K562 (cell line): ENCODE measurements around the gene ALDH1A3. TPM values are rescaled to one million over a fixed set of nuclear protein-coding genes. Genes with fewer than 3 reads are reported as not detected.

Experiments
- ATAC-seq: fragments of 200-7000 bp; cut with Tn5 transposase; 3 replicates; pipeline ENCODE4 v1.9.1; 2020; ENCODE audit warnings: moderate library complexity
- BruUV-seq: library from RNA; stranded (reverse); fragments of 400-500 nt; replicated peaks from 2 replicates; lab custom pipeline; 2021; lab: Mats Ljungman, UMichigan
- CTCF ChIA-PET: fragments of 300-600 bp; formaldehyde crosslinking; extraction: SDS; loops from one replicate; lab custom pipeline; 2021; ENCODE audit warnings: low intra/inter-chr PET ratio; lab: Yijun Ruan, JAX
- POLR2A ChIA-PET: fragments of 300-600, 350-650 bp; sonication (Branson Sonifier 250); formaldehyde crosslinking; extraction: SDS; loops from one replicate; lab custom pipeline; 2021; ENCODE audit warnings: antibody characterized with exemption, inconsistent platforms; lab: Yijun Ruan, JAX
- DNase-seq, 4 experiments: peaks; one replicate each; pipeline versions ENCODE4 v3.0.0 to v3.0.0-alpha.2; 2011 to 2018; ENCODE audit warnings: low spot score in 3 of 4, mixed read lengths in 3 of 4; ENCODE audit errors: extremely low read depth in 1 of 4
- FAIRE-seq: peaks from 2 replicates; lab custom pipeline; 2011; peaks lifted over from hg19 to GRCh38; lab: Jason Lieb, UNC
- H2AFZ ChIP-seq: 2 replicates; pipeline ENCODE4 v1.6.0; 2011; ENCODE audit warnings: low read depth, low read length, control low read depth, inconsistent platforms
- H3K27ac ChIP-seq: fragments of 200-600 bp; 3 replicates; pipeline ENCODE4 v1.8.0; 2011; ENCODE audit warnings: low read depth, mild to moderate bottlenecking, control low read depth, inconsistent platforms, low read length, moderate library complexity, mixed read lengths; ENCODE audit errors: extremely low read depth
- H3K27me3 ChIP-seq, 2 experiments: fragments of 300-600 bp in 1 of 2; 2 replicates in 1 of 2; 3 replicates in 1 of 2; pipeline versions ENCODE4 v1.6.0 to v1.8.0; 2011; ENCODE audit warnings: inconsistent platforms in 2 of 2, low read length in 2 of 2, mild to moderate bottlenecking in 1 of 2, mixed read lengths in 1 of 2, moderate library complexity in 1 of 2; ENCODE audit not compliant: control insufficient read depth in 2 of 2, insufficient read depth in 2 of 2
- H3K36me3 ChIP-seq: fragments of 300-600 bp; 3 replicates; pipeline ENCODE4 v1.8.0; 2011; ENCODE audit warnings: mild to moderate bottlenecking, low read length, inconsistent platforms; ENCODE audit not compliant: control insufficient read depth, insufficient read depth
- H3K4me1 ChIP-seq, 2 experiments: fragments of 200-600 bp in 1 of 2; replicated peaks in 1 of 2; 2 replicates in 1 of 2; 3 replicates in 1 of 2; pipeline versions ENCODE4 v1.5.1 to v1.8.0; 2011; ENCODE audit warnings: inconsistent platforms in 2 of 2, low read length in 2 of 2, mild to moderate bottlenecking in 1 of 2, mixed read lengths in 1 of 2, moderate library complexity in 1 of 2; ENCODE audit not compliant: control insufficient read depth in 2 of 2, insufficient read depth in 2 of 2
- H3K4me2 ChIP-seq: 2 replicates; pipeline ENCODE4 v1.6.1; 2011; ENCODE audit warnings: low read length, control low read depth, inconsistent platforms, mixed read lengths; ENCODE audit not compliant: insufficient read depth
- H3K4me3 ChIP-seq: fragments of 200-600 bp; sonication (generic), shearing (Covaris generic); 2 replicates; pipeline ENCODE4 v1.5.1; 2016; ENCODE audit warnings: control low read depth, inconsistent platforms
- H3K79me2 ChIP-seq: fragments of 200-600 bp; 3 replicates; pipeline ENCODE4 v1.8.0; 2011; ENCODE audit warnings: low read length, inconsistent platforms; ENCODE audit not compliant: control insufficient read depth, insufficient read depth
- H3K9ac ChIP-seq, 2 experiments: 2 replicates each; pipeline versions ENCODE4 v1.6.0 to v1.6.1; 2011; ENCODE audit warnings: low read depth in 2 of 2, low read length in 2 of 2, control low read depth in 1 of 2, inconsistent platforms in 1 of 2, mild to moderate bottlenecking in 1 of 2, mixed read lengths in 1 of 2; ENCODE audit not compliant: insufficient read depth in 1 of 2
- H3K9me1 ChIP-seq: one replicate; pipeline ENCODE4 v1.6.0; 2011; ENCODE audit warnings: inconsistent platforms, mild to moderate bottlenecking, low read length, moderate library complexity; ENCODE audit not compliant: control insufficient read depth, insufficient read depth
- H3K9me3 ChIP-seq: replicated peaks from 2 replicates; pipeline ENCODE4 v1.5.1; 2011; ENCODE audit warnings: low read depth, low read length, inconsistent platforms; ENCODE audit not compliant: control insufficient read depth, insufficient read depth
- H4K20me1 ChIP-seq: replicated peaks from 2 replicates; pipeline ENCODE4 v1.6.1; 2011; ENCODE audit warnings: low read length, inconsistent platforms, mixed read lengths; ENCODE audit not compliant: control insufficient read depth, insufficient read depth
- NFIC ChIP-seq: fragments of 450-650 bp; IDR thresholded peaks from 2 replicates; pipeline ENCODE4 v1.6.1; 2017; ENCODE audit warnings: mild to moderate bottlenecking, inconsistent platforms
- XRCC4 ChIP-seq: IDR thresholded peaks from one replicate; pipeline ENCODE4 v1.6.1; 2011; ENCODE audit not compliant: insufficient read depth, insufficient read length; ENCODE audit errors: extremely low read depth
- ZNF184 ChIP-seq: sonication (generic); formaldehyde crosslinking; IDR thresholded peaks from 2 replicates; pipeline ENCODE4 v1.5.0; 2020; ENCODE audit warnings: missing genetic modification reagents
- ZNF282 ChIP-seq: sonication (generic); formaldehyde crosslinking; IDR thresholded peaks from 2 replicates; pipeline ENCODE4 v1.8.1; 2023; ENCODE audit warnings: missing genetic modification reagents
- ZNF347 ChIP-seq: fragments of 450-650 bp; formaldehyde crosslinking; IDR thresholded peaks from 2 replicates; pipeline ENCODE4 v1.4.0; 2020; ENCODE audit warnings: low read depth, mild to moderate bottlenecking, moderate library complexity
- ZNF354B ChIP-seq: fragments of 250-450 bp; sonication (Bioruptor Pico); IDR thresholded peaks from 2 replicates; pipeline ENCODE4 v1.4.0; 2020
- ZNF695 ChIP-seq: fragments of 450-650 bp; formaldehyde crosslinking; IDR thresholded peaks from 2 replicates; pipeline ENCODE4 v1.4.0; 2020; ENCODE audit warnings: mild to moderate bottlenecking, moderate library complexity
- WGBS: fragments of 100-300 bp; shearing (Covaris generic); methylation state at CpG from one replicate; pipeline ENCODE4 v1.1.6; 2016; ENCODE audit warnings: low coverage, mixed read lengths; ENCODE audit not compliant: insufficient coverage; ENCODE audit errors: missing lambda C conversion rate; 5-methylcytosine and 5-hydroxymethylcytosine counted together
- in situ Hi-C: fragments of 300-500 bp; cut with MboI; formaldehyde crosslinking; loops from 4 replicates; pipeline ENCODE4 v1.15.0; 2018; ENCODE audit warnings: inconsistent platforms, mixed read lengths
- intact Hi-C: fragments of 100-400 bp; cut with micrococcal nuclease; formaldehyde crosslinking; loops from 2 replicates; pipeline ENCODE4 v1.14.2; 2022
- polyA plus RNA-seq, 8 experiments: library from polyadenylated mRNA; depleted of rRNA in 4 of 8; stranded (reverse) in 5 of 8; unstranded in 3 of 8; fragments of >200 nt; fragmentation: Nextera tagmentation in 2 of 8; fragmentation: Illumina TruSeq in 1 of 8; extraction: Ambion mirVana in 2 of 8; extraction: Trizol in 1 of 8; gene quantifications; 2 replicates each; pipeline versions ENCODE4 v1.2.1 to v1.2.3, GENCODE V29; 2011 to 2014; ENCODE audit warnings: inconsistent platforms in 1 of 8, missing spikeins in 1 of 8
- total RNA-seq, 7 experiments: library from RNA; depleted of rRNA in 6 of 7; stranded (reverse); fragments of >200 nt in 6 of 7; fragmentation: Illumina TruSeq in 2 of 7; extraction: Trizol in 2 of 7; gene quantifications; 2 replicates each; pipeline versions ENCODE4 v1.2.1 to v1.2.3, GENCODE V29; 2011 to 2021; ENCODE audit warnings: low replicate concordance in 1 of 7
- TF ChIP-seq, protein P1 (sequence below): fragments of 450-650 bp; formaldehyde crosslinking; IDR thresholded peaks from 2 replicates; pipeline ENCODE4 v1.4.0; 2020; ENCODE audit warnings: mild to moderate bottlenecking, moderate library complexity

ALDH1A3 gene
- total and polyA plus RNA-seq, 9 of the 15 experiments (the other 6 are each of a cell fraction or from before 2014, with no cell fraction given), result 0.38 TPM; not detected in 8

DNA sequence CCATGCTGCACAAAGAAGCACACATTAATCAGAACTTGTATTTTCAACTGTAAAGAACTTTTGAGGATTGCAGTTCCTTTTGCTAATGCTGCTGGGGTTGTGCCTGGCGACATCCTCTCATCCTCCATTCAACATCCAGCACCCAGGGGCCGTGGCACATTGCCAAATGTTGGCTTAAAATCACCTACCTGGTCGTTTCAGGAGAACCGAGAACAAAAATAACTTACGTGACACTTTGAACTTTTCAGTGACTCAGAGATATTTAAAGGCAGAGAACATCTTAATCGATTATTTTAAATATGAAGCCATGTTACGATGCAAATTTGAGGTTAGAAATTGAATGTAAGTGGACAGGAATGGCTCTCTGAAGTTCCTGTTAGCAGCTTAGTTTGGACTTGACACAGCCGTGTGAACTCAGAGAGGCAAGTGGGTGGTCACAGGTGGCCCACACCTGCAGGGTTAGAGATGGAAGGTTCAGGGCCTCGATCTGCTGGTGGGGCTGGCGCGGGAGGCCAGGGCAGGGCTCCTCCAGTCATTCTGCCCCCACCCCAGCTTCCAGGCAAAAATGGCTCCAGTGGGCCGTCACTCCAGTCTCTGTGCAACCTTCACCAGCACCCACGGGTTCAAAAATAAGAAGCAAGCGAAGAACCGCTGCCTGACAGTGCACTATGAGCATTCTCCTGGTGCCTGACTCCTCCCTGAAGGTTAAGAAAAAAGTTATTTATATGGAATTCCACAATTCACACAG is 51.7 kb downstream of the ALDH1A3 start:
- no peaks in the 10 kb centered on the region for H3K79me2 ChIP-seq
- H2AFZ ChIP-seq, result no peak overlapping the region
- in situ Hi-C loops, result no loop called here
- CTCF ChIA-PET, result no interaction called here
- ATAC-seq (no peak), DNase-seq (no peak), FAIRE-seq (no peak)
- BruUV-seq, result no TSS peak
- no peak overlapping the region for H3K27ac ChIP-seq
- TF ChIP-seq NFIC, result peak; percentile 44; the same call in 1 of the 2 replicates
- TF ChIP-seq ZNF354B, result no peak
- no peaks in the 10 kb centered on the region for H3K36me3 ChIP-seq
- no peak overlapping the region for H3K4me2 ChIP-seq
- no peak overlapping the region for H3K4me3 ChIP-seq
- POLR2A ChIA-PET, result no interaction called here
- no peaks in the 10 kb centered on the region for H3K4me1 ChIP-seq
- H3K27me3 ChIP-seq, result peaks cover 10 to 51% of the 10 kb centered on the region in 2 experiments
- no peak overlapping the region for H3K9ac ChIP-seq
- intact Hi-C loops, result no loop called here
- no peaks in the 10 kb centered on the region for H4K20me1 ChIP-seq
- H3K9me1 ChIP-seq, result no peaks in the 10 kb centered on the region
- 4% methylated on average over 15 of the region's 15 CpGs for WGBS
- H3K9me3 ChIP-seq, result no peaks in the 10 kb centered on the region

DNA sequence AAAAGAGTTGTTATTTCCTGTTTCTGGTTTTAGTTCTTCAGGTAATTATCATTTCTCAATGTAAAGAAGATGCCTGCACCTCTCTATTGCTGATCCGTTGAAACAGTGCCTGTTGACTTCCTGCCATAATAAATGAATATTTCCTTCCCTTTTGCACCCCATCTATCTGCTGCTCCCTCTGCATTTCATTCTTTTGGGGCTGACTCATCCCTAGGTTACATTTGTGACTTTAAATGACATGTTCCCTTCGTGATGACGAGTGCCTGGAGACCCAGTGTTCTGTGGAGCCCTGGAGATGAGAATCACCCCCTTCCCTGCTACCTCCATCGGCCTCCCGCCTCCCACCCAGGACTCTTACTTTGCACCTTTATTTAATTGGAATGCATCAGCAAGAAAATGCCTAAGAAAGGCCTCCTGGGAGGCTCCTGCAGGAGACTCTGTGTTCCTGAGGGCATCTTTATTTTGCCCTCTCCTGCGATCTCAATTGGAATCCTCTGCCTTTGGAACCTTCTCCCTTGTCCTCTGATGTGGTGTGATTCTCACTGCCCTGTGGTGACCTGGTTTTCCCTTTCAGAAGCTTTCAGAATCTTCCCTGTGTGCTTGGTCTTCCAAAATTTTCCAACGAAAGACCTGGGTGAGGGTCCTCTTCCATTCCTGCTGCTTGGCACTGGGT is 53.2 kb downstream of the ALDH1A3 start:
- H3K9ac ChIP-seq, result no peak overlapping the region
- WGBS, result 0% methylated on average over 7 of the region's 7 CpGs
- H3K4me2 ChIP-seq, result no peak overlapping the region
- POLR2A ChIA-PET, result no interaction called here
- no peaks in the 10 kb centered on the region for H3K9me1 ChIP-seq
- no peaks in the 10 kb centered on the region for H3K9me3 ChIP-seq
- no peak overlapping the region for H3K27ac ChIP-seq
- BruUV-seq, result no TSS peak
- no peaks in the 10 kb centered on the region for H3K79me2 ChIP-seq
- FAIRE-seq (no peak), ATAC-seq (no peak), DNase-seq (no peak)
- CTCF ChIA-PET, result no interaction called here
- in situ Hi-C loops, result no loop called here
- H3K27me3 ChIP-seq, result peaks cover 10 to 45% of the 10 kb centered on the region in 2 experiments
- no peaks in the 10 kb centered on the region for H4K20me1 ChIP-seq
- intact Hi-C loops, result no loop called here
- no peak overlapping the region for H2AFZ ChIP-seq
- H3K4me1 ChIP-seq, result no peaks in the 10 kb centered on the region
- H3K36me3 ChIP-seq, result no peaks in the 10 kb centered on the region
- H3K4me3 ChIP-seq, result no peak overlapping the region
- no peak for TF ChIP-seq ZNF347 (CRISPR knock-in tag)
- TF ChIP-seq, protein P1, sequence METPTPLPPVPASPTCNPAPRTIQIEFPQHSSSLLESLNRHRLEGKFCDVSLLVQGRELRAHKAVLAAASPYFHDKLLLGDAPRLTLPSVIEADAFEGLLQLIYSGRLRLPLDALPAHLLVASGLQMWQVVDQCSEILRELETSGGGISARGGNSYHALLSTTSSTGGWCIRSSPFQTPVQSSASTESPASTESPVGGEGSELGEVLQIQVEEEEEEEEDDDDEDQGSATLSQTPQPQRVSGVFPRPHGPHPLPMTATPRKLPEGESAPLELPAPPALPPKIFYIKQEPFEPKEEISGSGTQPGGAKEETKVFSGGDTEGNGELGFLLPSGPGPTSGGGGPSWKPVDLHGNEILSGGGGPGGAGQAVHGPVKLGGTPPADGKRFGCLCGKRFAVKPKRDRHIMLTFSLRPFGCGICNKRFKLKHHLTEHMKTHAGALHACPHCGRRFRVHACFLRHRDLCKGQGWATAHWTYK (CRISPR knock-in tag), result no peak
- TF ChIP-seq XRCC4, result no peak
- no peak for TF ChIP-seq ZNF695 (CRISPR knock-in tag)
- no peak for TF ChIP-seq ZNF282
- no peak for TF ChIP-seq ZNF184 (CRISPR knock-in tag)
